IPS DF 6.9 (cell line): ENCODE results near the gene ZNF830.
"Not testable (repeated sequence)": the region's sequence is repeated elsewhere in the genome, so short reads cannot be mapped to it uniquely, and the experiment has no call there.

Source experiments
- DNase-seq: peaks from one replicate; pipeline ENCODE4 v3.0.0-alpha.2; 2013; ENCODE audit warnings: low read depth, low spot score
- H3K27ac ChIP-seq: one replicate; pipeline ENCODE4 v1.5.1; 2013; ENCODE audit warnings: low read length, control low read depth
- H3K27me3 ChIP-seq: 2 replicates; pipeline ENCODE4 v1.6.1; 2013; ENCODE audit warnings: mild to moderate bottlenecking, low read length; ENCODE audit not compliant: control insufficient read depth, insufficient read depth
- H3K36me3 ChIP-seq: 2 replicates; pipeline ENCODE4 v1.6.1; 2013; ENCODE audit warnings: low read length; ENCODE audit not compliant: control insufficient read depth, insufficient read depth
- H3K4me1 ChIP-seq: 2 replicates; pipeline ENCODE4 v1.6.1; 2013; ENCODE audit warnings: low read length; ENCODE audit not compliant: control insufficient read depth, insufficient read depth
- H3K4me3 ChIP-seq: 2 replicates; pipeline ENCODE4 v1.5.1; 2013; ENCODE audit warnings: mild to moderate bottlenecking, low read length
- H3K9me3 ChIP-seq: 2 replicates; pipeline ENCODE4 v1.6.1; 2013; ENCODE audit warnings: low read length, inconsistent platforms; ENCODE audit not compliant: control insufficient read depth, insufficient read depth
- WGBS: extraction: QIAGEN DNeasy Blood & Tissue Kit; methylation state at CpG from one replicate; pipeline ENCODE4 v1.1.7; 2013; ENCODE audit warnings: mixed read lengths, missing lambda C conversion rate; ENCODE audit not compliant: insufficient read length, insufficient coverage; 5-methylcytosine and 5-hydroxymethylcytosine counted together

The ZNF830 gene

DNA sequence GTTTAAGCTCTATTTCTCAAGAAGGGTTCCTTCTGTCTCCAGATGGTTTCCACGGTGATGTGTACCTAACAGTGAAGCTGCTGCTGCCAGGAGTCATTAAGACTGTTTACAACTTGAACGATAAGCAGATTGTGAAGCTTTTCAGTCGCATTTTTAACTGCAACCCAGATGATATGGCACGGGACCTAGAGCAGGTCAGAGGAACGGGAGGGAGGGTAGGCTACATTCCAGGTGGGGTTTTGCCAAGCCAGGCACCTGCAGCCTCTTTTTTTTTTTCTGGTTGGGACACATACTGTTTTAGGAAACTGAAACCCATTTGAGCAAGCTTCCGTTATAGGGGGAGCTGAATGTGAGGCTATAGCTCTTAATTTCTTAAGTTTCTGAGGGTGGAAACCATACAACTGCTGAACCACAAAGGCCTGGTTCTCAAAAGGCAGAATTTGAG is 29.6 kb downstream of the ZNF830 start:
- Histone ChIP-seq H3K36me3 (peaks cover 53% of the 10 kb centered on the region), H3K27ac (no peak overlapping the region)

DNA sequence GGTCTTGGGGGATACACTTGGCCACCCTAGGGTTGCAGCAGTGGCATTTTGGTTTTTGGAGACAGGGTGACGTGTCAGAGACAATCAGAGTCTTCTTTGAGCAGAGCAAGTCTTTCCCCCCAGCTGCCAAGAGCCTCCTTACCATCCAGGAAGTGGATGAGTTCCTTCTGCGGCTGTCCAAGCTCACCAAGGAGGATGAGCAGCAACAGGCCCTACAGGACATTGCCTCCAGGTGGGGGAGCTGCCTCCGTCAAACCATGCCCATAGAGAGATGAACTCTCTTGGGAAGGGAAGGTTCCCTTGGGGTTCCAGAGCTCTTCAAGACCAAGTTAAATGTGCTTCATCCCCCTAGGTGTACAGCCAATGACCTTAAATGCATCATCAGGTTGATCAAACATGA is 30.3 kb downstream of the ZNF830 start:
- Histone ChIP-seq H3K9me3 (no peaks in the 10 kb centered on the region), H3K36me3 (peaks cover 54% of the 10 kb centered on the region), H3K27me3 (no peaks in the 10 kb centered on the region), H3K4me3 (no peak overlapping the region), H3K27ac (no peak overlapping the region), H3K4me1 (no peaks in the 10 kb centered on the region)
- no peak for DNase-seq
- WGBS: no CpG with 5 or more reads among the region's 3 CpGs

More for the DNA sequence above, 29.6 kb downstream of the ZNF830 start:
- WGBS: no CpG with 5 or more reads among the region's 6 CpGs
- no peak for DNase-seq
- Histone ChIP-seq H3K27me3 (no peaks in the 10 kb centered on the region), H3K9me3 (no peaks in the 10 kb centered on the region), H3K4me3 (no peak overlapping the region), H3K4me1 (no peaks in the 10 kb centered on the region)

DNA sequence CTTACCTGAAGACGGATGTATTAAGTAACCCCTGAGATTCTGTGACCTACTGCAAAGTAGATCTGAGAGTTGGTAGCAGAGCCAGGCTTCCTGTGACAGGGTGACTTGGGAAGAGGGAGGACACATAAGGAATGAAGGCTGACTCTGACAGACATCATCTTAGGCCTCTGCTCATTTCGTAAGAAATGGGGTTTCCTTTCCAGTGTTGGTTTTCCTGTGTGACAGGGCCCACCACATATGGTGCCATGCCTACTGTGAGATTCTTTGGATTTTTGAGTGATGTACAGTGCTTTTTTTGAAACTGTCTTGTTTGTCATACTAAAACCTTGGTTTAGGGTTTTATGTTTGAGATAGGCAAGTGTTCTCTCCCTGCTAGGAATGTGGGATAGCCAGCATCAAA is 31.7 kb downstream of the ZNF830 start:
- Histone ChIP-seq H3K36me3 (peaks cover 54% of the 10 kb centered on the region), H3K4me3 (no peak overlapping the region), H3K4me1 (no peaks in the 10 kb centered on the region), H3K27ac (no peak overlapping the region), H3K9me3 (no peaks in the 10 kb centered on the region), H3K27me3 (no peaks in the 10 kb centered on the region)
- no CpG with 5 or more reads among the region's 2 CpGs for WGBS
- DNase-seq: no peak

DNA sequence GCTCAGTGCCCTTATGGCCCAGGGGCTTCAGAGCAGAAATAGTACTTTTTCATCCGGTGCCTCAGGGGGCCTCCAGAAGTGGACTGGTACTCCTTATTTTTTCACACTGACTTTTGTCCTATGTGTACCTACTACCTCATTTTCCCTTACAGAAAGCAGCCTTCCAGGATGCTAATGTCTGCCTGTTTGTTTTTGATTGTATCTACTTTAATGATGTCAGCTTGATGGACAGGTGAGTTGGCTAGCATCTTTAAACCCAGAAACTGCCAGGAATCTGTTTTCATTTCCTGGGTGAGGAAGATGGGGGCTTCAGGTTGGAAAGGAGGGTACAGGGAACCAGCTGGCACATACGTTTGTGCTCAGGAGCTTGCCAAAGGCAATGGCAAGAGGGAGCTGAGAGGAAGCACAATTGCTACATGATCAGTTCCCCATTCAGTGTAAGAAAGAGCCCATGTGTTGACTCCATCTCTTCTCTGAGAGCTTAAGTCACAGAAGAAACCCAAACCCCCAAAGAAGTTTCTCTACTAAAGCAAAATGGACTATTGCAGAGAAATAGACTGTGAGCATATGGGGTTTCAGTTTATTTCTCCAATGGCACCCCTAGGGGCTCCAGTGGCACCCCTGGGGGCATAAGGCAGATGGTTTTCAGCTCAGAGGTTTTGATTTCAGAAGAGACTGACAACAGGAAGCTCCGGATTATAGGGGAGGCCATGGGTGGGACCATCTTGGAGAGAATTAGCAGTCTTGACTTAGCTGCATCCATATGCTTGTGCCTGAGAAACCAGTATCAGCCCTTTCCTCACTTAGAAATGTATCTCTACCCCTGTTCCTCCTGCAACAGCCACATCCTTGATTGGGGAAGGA is 35.3 kb downstream of the ZNF830 start:
- Histone ChIP-seq H3K27me3 (no peaks in the 10 kb centered on the region), H3K36me3 (peaks cover 57% of the 10 kb centered on the region), H3K4me1 (no peaks in the 10 kb centered on the region), H3K27ac (no peak overlapping the region), H3K9me3 (no peaks in the 10 kb centered on the region), H3K4me3 (no peak overlapping the region)
- WGBS: no CpG with 5 or more reads among the region's 3 CpGs
- DNase-seq: no peak

DNA sequence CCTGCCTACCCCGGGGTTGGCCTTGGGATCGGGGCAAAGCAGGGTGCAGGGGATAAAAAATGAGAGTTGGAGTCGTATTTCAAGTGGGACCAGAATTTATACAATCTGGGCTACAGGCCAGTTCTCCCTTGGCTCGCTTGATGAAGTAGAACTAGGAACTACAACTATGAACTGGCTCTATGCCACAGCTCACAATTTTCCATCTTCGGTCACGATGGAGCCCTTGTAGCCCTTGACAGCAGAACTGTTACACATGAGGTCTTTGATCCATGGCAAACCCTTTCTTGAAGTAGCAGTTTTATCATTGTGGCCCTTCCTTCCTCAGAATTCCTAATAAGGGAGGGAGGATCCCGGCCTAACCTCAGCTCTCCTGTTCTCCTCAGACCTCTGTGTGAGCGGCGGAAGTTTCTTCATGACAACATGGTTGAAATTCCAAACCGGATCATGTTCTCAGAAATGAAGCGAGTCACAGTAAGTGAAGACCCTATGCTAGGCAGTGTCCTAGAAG is 36.1 kb downstream of the ZNF830 start:
- Histone ChIP-seq H3K4me3 (no peak overlapping the region), H3K36me3 (peaks cover 57% of the 10 kb centered on the region), H3K27ac (no peak overlapping the region), H3K4me1 (no peaks in the 10 kb centered on the region), H3K9me3 (no peaks in the 10 kb centered on the region), H3K27me3 (no peaks in the 10 kb centered on the region)
- no peak for DNase-seq
- WGBS: no CpG with 5 or more reads among the region's 11 CpGs

DNA sequence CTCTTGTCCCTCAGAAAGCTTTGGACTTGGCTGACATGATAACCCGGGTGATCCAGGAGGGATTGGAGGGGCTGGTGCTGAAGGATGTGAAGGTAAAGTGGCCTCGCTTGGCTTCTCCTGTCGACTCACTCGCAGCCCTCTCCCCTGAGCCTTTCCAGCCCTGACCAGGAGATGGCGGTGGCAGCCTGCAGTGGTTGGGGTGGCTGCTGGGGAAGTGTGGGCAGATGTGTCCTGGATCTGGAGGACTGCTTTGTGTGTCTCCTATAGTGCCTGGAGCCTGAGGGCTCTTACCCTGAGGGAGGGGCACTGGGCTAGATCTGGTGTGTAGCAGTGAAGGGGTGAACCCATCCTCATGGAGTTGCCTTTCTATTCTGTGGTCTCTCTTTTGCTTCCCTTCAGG is 36.9 kb downstream of the ZNF830 start:
- no peaks in the 10 kb centered on the region for H3K9me3 ChIP-seq
- no CpG with 5 or more reads among the region's 5 CpGs for WGBS
- peaks cover 54% of the 10 kb centered on the region for H3K36me3 ChIP-seq
- no peaks in the 10 kb centered on the region for H3K4me1 ChIP-seq
- H3K27ac ChIP-seq: no peak overlapping the region
- DNase-seq: peak; percentile 35
- no peak overlapping the region for H3K4me3 ChIP-seq
- H3K27me3 ChIP-seq: no peaks in the 10 kb centered on the region

DNA sequence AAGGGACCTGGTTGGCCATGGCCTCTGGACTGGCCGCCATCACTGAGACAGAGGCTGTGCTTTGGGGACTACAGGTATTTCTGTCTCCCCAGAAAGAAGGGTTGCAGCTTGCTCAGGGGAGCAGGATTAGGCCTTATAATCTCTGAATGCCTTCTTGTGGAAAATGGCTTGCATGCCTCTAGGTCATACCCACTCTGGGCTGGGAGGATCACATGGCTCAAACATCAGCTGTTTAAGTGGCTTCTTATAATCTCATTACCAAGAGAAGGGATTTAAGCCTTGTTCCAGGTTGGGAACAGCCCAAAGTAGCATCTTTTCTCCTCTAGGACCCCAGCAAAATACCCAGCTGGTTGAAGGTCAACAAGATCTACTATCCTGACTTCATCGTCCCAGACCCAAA is 38.1 kb downstream of the ZNF830 start:
- Histone ChIP-seq H3K9me3 (no peaks in the 10 kb centered on the region), H3K4me1 (no peaks in the 10 kb centered on the region), H3K27ac (no peak overlapping the region), H3K36me3 (peaks cover 52% of the 10 kb centered on the region), H3K27me3 (no peaks in the 10 kb centered on the region), H3K4me3 (no peak overlapping the region)
- WGBS: no CpG with 5 or more reads among the region's 2 CpGs
- DNase-seq: no peak

DNA sequence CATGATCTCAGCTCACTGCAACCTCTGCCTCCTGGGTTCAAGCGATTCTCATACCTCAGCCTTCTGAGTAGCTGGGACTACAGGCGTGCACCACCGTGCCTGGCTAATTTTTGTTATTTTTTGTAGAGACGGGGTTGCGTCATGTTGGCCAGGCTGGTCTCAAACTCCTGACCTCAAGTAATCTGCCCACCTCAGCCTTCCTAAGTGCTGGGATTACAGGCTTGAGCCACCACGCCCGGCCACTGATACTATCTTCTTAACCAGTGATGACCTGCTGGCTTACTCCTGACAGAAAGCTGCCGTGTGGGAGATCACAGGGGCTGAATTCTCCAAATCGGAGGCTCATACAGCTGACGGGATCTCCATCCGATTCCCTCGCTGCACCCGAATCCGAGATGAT is 39.6 kb downstream of the ZNF830 start:
- H3K27ac ChIP-seq, H3K9me3 ChIP-seq, DNase-seq, H3K4me3 ChIP-seq, H3K4me1 ChIP-seq, H3K27me3 ChIP-seq: not testable (repeated sequence)
- no CpG with 5 or more reads among the region's 14 CpGs for WGBS
- peaks cover 43% of the 10 kb centered on the region for H3K36me3 ChIP-seq

DNA sequence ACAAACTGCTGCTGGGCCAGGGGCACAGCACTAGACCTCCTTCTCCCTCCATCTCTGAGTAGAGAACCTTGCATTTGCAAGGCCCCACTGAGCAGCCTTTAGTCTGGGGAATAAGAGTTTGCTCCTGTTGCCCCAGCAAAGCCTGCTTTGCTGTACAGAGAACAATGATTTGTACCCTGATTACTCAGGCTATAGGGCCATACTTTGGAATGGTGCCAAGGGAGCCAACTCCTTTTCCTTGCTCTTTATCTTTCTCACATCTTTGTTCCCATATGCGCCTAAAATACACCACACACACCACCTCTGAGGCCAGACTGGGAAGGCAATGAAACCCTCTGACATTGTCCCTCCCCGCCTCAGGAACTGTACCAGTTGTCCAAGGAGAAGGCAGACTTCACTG is 40.2 kb downstream of the ZNF830 start:
- no peak for DNase-seq
- Histone ChIP-seq H3K4me1 (no peaks in the 10 kb centered on the region), H3K27ac (no peak overlapping the region), H3K36me3 (peaks cover 42% of the 10 kb centered on the region), H3K9me3 (no peaks in the 10 kb centered on the region), H3K4me3 (no peak overlapping the region), H3K27me3 (no peaks in the 10 kb centered on the region)
- WGBS: no CpG with 5 or more reads among the region's 2 CpGs

DNA sequence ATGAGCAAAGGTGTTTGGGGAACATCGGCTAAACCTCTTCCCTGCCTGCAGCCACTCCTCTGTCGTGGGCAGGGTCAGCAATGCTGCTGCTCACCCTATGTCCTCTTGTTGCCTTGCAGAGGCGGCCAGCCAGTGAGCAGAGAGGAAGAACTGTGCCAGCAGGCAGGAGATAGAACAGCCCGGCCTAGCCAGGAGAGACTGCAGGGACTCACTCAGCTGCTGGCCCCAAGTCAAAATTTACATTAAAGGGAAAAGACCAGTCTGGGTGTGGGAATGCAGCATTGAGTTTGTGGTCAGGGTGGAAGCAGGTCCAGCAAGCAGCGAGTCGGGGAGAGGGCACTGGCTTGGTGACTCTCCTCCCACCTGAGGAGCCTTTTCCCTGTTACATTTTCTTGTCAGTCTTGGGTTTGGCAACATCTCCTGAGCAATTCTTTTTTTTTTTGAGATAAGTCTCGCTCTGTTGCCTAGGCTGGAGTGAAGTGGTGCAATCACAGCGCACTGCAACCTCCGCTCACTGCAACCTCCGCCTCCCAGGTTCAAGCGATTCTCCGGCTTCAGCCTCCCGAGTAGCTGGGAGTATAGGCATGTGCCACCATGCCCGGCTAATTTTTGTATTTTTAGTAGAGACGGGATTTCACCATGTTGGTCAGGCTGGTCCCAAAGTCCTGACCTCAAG is 41.7 kb downstream of the ZNF830 start:
- no peaks in the 10 kb centered on the region for H3K9me3 ChIP-seq
- no peaks in the 10 kb centered on the region for H3K27me3 ChIP-seq
- H3K36me3 ChIP-seq: peaks cover 44% of the 10 kb centered on the region
- DNase-seq: no peak
- H3K4me3 ChIP-seq: no peak overlapping the region
- WGBS: no CpG with 5 or more reads among the region's 15 CpGs
- no peaks in the 10 kb centered on the region for H3K4me1 ChIP-seq
- H3K27ac ChIP-seq: no peak overlapping the region
